Measurements from ENCODE around the gene ALDH18A1.

Gene ALDH18A1

GRCh38 chr10:95648138-95648537 is 8.4 kb downstream of the ALDH18A1 start:
- no peak overlapping the region for H3K4me3 ChIP-seq (ENCODE audit: low read depth, low read length)
- TF ChIP-seq CTCF (IDR thresholded peaks at IDR 0.05; ENCODE audit: low read depth, low read length) = no peak

DNA sequence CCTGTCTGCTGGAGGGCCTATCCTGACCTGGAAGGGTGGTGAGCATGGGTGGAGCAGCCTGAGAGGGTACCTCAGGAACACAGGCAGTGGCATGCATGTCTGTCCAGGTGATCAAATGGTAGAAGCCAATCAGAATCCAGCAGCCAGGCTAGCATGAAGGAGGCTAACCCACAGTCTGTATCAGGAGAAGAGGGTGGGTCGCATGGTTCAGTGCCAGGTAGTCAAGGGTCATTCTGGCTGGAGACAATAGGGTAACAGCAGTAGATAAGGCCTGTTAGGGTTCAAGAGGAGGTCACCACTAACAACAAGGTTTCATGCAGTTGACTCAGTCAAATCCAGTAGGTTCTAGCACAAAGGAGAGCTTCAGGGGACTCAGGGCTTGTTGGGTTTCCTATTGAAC is 10.4 kb downstream of the ALDH18A1 start:
- H3K4me3 ChIP-seq (ENCODE audit: low read depth, low read length) = no peak overlapping the region
- no peak for TF ChIP-seq CTCF (IDR thresholded peaks at IDR 0.05; ENCODE audit: low read depth, low read length)

DNA sequence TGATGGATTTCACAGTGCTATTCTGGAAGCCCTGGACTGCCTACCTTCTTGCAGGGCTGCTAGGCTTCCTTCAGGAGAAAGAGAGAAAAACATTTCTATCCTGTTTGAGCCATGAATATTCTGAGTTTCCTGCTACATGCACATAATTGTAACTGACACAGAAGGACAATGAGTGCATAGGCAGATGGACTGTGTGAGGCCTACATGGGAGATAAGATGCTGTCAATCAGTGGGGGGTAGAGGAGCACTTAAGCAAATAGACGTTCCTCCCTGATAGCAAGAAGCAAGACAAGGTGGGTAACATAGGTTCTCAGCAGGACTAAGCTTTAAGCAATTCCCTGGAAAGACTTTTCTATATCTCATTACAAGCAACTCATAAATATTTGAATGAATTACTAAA is 11.6 kb downstream of the ALDH18A1 start:
- H3K4me3 ChIP-seq (ENCODE audit: low read depth, low read length) = no peak overlapping the region
- TF ChIP-seq CTCF (IDR thresholded peaks at IDR 0.05; ENCODE audit: low read depth, low read length) = no peak

DNA sequence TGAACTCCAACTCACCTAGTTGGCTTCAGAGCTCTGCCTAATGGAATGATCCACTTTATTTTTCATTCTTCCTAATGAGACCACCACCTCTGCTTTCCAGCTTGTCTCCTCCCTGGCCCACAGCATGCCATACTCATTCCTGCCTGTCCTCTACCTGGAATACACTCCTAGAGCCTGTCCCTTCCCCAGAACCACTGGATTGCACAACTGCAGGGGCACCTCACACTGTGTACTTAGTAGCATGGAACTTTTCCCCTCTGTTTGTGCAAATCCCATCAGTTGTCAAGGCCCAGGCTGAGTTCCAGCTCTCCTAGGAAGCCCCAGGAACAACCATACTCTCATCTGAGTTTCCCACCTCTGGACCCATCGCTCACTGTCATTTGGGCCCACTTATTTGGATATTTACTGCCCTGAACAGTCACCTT is 15.6 kb downstream of the ALDH18A1 start:
- TF ChIP-seq CTCF (IDR thresholded peaks at IDR 0.05; ENCODE audit: low read depth, low read length) = no peak
- H3K4me3 ChIP-seq (ENCODE audit: low read depth, low read length) = no peak overlapping the region

- no peak overlapping the region for H3K4me3 ChIP-seq (ENCODE audit: low read depth, low read length)
- TF ChIP-seq CTCF (IDR thresholded peaks at IDR 0.05; ENCODE audit: low read depth, low read length) = no peak
Observed at GRCh38 chr10:95637911-95638310, 18.6 kb downstream of the ALDH18A1 start.

- no peak overlapping the region for H3K4me3 ChIP-seq (ENCODE audit: low read depth, low read length)
- TF ChIP-seq CTCF (IDR thresholded peaks at IDR 0.05; ENCODE audit: low read depth, low read length) = no peak
Observed at GRCh38 chr10:95637140-95637539, 19.4 kb downstream of the ALDH18A1 start.

- TF ChIP-seq CTCF (IDR thresholded peaks at IDR 0.05; ENCODE audit: low read depth, low read length) = no peak
Observed at GRCh38 chr10:95635319-95635733, 21.2 kb downstream of the ALDH18A1 start.

More at GRCh38 chr10:95635319-95635733, 21.2 kb downstream of the ALDH18A1 start:
- H3K4me3 ChIP-seq (ENCODE audit: low read depth, low read length) = no peak overlapping the region

Data from WI38 (cell line).